ENCODE measurements around the gene CLCN7.

DNA sequence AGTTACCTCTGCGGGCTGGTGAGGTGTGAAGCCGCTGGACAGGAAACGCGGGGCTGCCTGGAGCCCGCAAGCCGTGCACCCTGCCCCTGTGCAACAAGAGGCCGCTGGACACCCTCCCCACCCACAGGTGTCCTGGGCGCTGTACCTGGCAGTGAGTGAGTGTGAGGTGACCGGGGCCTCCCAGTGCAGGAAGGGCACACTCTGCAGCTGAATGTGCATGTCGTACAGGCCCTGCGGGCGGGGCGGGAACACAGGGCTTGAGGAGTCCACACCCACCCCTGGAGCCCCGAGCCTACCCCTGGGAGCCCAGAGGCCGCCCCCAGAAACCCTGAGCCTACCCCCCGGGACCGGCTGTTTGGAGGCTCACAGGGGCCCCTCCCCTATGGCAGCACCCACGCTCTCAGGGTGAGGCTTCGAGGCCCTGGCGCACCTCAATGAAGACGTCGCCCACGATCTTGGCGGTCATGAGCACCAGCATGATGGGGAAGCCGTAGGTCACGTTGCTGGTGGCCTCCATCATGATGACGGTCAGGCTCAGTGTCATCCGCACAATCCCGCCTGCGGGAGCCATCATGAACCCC lies 26.2 kb downstream of the CLCN7 start:
- TF ChIP-seq CTCF (IDR thresholded peaks at IDR 0.05; ENCODE audit: low read depth, low read length), result no peak
- TF ChIP-seq EZH2phosphoT487 (IDR thresholded peaks at IDR 0.05; ENCODE audit: low read depth), result no peak

Data from OCI-LY3 (cell line).